Liver (tissue), 3 donors: Measurements from ENCODE around the gene UBAP1.

ENCODE experiments used
- ATF3 ChIP-seq: IDR thresholded peaks from 2 replicates; pipeline ENCODE4 v1.6.1; 2016; ENCODE audit warnings: antibody characterized with exemption
- CTCF ChIP-seq: fragments of 150-350 bp; IDR thresholded peaks from 2 replicates; pipeline ENCODE4 v1.5.1; 2017; ENCODE audit warnings: improper control_type of control experiment, low read depth, low read length; ENCODE audit not compliant: missing input control
- EGR1 ChIP-seq, 2 donors: IDR thresholded peaks; 2 replicates each; pipeline ENCODE4 v1.6.1; 2016 to 2018; ENCODE audit warnings: antibody characterized with exemption in 2 of 2, low read depth in 2 of 2
- GABPA ChIP-seq, 2 donors: IDR thresholded peaks in 1 of 2; conservative IDR thresholded peaks in 1 of 2; 2 replicates each; pipeline ENCODE4 v1.6.1; 2016; ENCODE audit warnings: antibody characterized with exemption in 2 of 2, mild to moderate bottlenecking in 1 of 2, moderate library complexity in 1 of 2
- HNF4A ChIP-seq, 2 donors: conservative IDR thresholded peaks; 2 replicates each; pipeline ENCODE4 v1.6.1; 2016; ENCODE audit warnings: antibody characterized with exemption in 2 of 2, mild to moderate bottlenecking in 2 of 2
- JUND ChIP-seq, 2 donors: IDR thresholded peaks; 2 replicates each; pipeline ENCODE4 v1.6.1; 2016; ENCODE audit warnings: antibody characterized with exemption in 2 of 2
- MAX ChIP-seq: IDR thresholded peaks from 2 replicates; pipeline ENCODE4 v1.6.1; 2016; ENCODE audit warnings: antibody characterized with exemption
- RAD21 ChIP-seq, 2 donors: IDR thresholded peaks; 2 replicates each; pipeline ENCODE4 v1.6.1; 2016; ENCODE audit warnings: antibody characterized with exemption in 2 of 2, mild to moderate bottlenecking in 2 of 2
- REST ChIP-seq: IDR thresholded peaks from 2 replicates; pipeline ENCODE4 v1.6.1; 2016; ENCODE audit warnings: antibody characterized with exemption, mild to moderate bottlenecking
- RXRA ChIP-seq, 2 donors: IDR thresholded peaks; 2 replicates each; pipeline ENCODE4 v1.6.1; 2017 to 2018; ENCODE audit warnings: antibody characterized with exemption in 2 of 2, mild to moderate bottlenecking in 1 of 2
- SP1 ChIP-seq: IDR thresholded peaks from 2 replicates; pipeline ENCODE4 v1.6.1; 2018; ENCODE audit warnings: antibody characterized with exemption, mild to moderate bottlenecking
- TAF1 ChIP-seq: conservative IDR thresholded peaks from 2 replicates; pipeline ENCODE4 v1.6.1; 2016; ENCODE audit warnings: antibody characterized with exemption, mild to moderate bottlenecking
- YY1 ChIP-seq: IDR thresholded peaks from 2 replicates; pipeline ENCODE4 v1.6.1; 2016; ENCODE audit warnings: antibody characterized with exemption, mild to moderate bottlenecking
- ZBTB33 ChIP-seq: IDR thresholded peaks from 2 replicates; pipeline ENCODE4 v1.6.1; 2016; ENCODE audit warnings: antibody characterized with exemption
- donor health status: healthy.
- donor health status: healthy.

GRCh38 chr9:34203992-34204635, 25.3 kb downstream of the UBAP1 start:
- TF ChIP-seq JUND (IDR thresholded peaks at IDR 0.05) (no peak), REST (no peak), CTCF (no peak), TAF1 (no peak), GABPA (IDR thresholded peaks at IDR 0.05 in 1 of 2, conservative IDR thresholded peaks at IDR 0.05 in 1 of 2) (no peak), YY1 (no peak), ATF3 (no peak), ZBTB33 (no peak), SP1 (no peak), MAX (no peak), RAD21 (IDR thresholded peaks at IDR 0.05) (no peak), RXRA (IDR thresholded peaks at IDR 0.05) (no peak), HNF4A (conservative IDR thresholded peaks at IDR 0.05) (no peak), EGR1 (IDR thresholded peaks at IDR 0.05; ENCODE audit: low read depth in 2 of 2) (no peak)
